GM15510 (cell line): Measurements from ENCODE around the gene WWTR1.

ENCODE experiments used
- POLR2A ChIP-seq: IDR thresholded peaks from 3 replicates; pipeline ENCODE4 v1.6.1; 2011; ENCODE audit warnings: borderline replicate concordance; ENCODE audit not compliant: insufficient read length; ENCODE audit errors: extremely low read depth

Gene WWTR1

DNA sequence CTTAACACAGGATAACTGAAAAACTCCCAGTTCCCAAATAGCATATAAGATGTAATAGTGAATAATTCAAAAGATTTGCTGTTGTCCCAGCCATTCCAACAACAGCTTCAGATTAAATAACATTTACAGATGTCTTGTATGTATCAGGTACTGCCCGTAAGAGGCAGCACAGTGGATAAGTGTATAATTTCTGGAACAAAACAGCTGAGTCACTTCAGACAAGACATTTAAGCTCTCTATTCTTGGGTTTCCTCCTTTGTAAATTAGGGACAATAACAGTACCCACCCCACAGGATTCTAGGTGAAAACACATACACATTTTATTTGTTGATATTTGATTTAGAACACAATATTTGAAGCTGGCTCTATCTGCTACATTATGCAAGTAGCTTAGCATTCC lies 2.6 kb upstream of the WWTR1 start:
- TF ChIP-seq POLR2A: no peak

DNA sequence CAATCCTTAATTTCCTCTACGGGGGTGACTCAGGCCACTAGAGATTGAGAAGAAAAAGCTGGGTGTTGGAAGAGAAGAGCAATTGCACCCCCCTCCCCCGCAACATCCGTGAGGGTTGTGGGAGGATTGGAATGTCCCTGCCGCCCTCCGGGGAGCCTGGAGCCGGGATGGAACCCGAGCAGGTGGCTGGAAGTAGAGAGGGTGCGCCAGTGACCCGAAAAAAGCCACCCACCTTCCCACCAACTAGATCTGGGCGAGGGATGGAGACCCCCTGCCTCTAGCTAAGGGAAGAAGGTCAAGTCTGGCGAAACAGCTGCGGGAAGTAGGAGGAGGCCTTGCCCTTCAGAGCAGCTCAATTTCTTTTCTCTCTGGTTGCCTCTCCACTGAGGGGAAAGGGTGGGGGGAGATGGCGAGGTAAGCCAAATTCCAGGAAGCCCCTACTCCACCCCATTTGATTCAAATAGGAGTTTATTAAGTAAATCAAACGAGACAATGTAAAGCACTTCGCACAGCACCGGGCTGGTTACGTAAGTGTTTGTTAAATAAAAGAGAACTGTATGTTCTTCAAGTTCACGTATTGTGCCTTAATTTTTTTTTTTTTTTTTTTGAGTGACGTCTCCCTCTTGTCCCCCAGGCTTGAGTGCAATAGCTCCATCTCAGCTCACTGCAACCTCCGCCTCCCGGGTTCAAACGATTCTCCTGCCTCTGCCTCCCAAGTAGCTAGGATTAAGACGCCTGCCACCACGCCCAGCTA lies 1.1 kb upstream of the WWTR1 start:
- no peak for TF ChIP-seq POLR2A

DNA sequence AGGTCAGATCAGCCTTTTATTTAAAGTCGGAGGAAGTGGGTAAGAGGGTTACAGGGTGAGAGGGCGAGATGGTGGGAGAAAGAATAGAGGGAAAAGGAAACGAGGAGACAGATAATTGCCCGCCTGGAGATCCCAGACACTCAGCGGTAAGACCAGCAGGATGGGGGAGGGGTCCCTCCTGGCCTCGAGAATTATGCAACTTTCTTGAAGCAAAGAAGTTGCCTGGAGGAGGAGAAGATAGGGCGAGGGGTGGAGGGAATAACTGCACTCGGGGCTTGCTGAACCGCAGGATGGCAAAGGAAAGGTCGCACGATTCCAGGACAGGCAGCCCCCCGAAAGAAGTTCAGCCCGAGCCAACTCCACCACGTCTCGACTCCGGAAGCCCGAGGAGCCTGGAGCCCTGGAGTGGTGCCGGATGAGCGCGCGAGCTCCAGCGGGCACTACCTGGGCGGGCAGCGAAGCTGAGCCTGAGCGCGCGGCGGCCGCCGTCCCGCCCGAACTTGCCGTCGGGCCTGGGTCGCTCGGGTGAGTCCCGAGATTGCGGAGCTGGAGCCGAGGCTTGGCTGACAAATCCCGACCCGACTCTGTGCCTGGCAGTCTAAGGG lies 402 bp downstream of the WWTR1 start:
- no peak for TF ChIP-seq POLR2A

DNA sequence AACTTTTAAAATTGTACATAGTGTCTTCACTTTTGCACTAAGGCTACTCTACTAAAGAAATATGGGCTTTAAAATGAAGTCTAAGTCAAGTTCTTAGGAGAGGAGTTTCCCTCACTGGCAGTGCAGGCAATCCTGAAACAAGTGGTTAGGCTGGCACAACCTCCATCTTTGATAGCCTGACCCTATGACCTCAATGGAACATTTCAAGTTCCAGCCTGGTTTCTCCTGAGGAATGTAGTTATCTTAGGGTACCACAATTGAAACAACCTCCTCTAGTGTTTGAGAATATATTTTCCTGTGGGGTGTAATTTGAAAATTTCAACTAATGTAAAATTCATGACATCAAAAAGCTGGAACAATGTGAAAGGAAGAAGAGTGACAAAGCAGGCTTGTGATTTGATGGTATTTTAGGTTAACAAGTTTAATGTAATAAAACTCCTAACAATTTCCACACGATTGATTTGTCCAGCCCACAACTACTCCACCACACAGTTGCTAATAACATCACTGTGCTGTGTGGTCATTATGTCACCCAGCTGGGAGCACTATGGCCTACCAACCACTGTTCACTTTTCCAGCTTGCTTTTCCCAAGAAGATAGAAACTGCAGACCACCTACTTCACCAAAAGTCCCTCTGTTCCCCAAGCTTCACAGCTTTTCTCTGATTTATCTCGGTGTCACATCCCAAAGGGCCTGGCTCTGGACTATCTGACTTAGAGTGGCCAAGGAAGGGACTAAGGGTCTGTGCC lies 1.8 kb downstream of the WWTR1 start:
- no peak for TF ChIP-seq POLR2A

DNA sequence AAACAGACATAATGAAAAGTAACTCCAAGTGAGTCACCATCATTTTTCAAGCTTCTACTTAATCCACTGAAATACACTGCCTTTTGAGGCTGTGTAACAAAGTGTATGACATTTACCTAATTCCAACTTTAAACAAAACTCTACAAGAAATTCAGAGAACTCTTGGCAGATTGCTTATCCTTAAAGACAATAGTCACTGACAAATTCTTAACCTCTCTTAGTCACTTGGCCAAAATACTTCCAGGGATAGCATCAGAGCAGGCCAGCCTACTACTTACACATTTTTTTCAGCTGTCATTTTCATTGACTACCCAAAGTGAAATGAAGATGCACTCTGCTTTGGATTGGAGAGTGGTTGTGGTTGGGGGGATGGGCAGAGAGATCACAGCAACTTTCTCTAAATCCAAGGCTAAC lies 3.6 kb downstream of the WWTR1 start:
- TF ChIP-seq POLR2A: no peak

DNA sequence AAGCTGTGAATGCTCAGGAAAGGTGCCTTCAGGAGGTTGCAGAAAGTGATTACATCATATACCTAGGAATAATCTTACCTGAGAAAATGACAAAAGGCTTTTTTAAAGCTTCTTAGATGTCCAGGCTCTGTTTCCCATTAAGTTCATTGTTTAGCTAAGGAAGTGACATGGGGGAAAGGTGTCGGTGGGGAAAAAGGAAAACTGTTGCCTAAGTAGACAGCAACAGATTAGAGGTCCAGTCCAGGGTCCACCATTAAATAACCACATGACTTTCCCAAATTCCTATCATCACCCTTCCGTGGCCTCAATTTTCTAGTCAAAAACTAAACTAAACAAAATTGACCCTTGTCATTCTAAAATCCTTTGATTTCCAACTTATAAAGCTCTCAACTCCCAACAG lies 4.3 kb downstream of the WWTR1 start:
- no peak for TF ChIP-seq POLR2A

DNA sequence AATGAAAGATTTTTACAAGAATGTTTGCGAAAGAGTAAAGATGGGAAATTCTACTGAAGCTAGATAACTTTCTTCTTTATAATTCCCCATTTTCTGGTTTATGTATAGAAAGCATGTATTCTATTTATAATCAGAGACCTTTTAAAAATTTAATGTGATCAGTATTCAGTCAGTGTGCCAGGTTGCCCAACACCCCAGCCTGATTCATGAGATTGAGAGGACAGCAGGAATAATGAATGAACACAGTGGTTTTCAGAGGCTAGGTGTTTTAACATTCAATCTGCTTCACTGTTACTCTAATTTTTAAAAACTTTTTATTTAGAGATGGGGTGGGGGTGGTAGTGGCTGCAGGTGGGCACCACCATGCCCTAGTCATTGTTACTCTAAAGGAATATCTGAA lies 4.7 kb downstream of the WWTR1 start:
- no peak for TF ChIP-seq POLR2A

DNA sequence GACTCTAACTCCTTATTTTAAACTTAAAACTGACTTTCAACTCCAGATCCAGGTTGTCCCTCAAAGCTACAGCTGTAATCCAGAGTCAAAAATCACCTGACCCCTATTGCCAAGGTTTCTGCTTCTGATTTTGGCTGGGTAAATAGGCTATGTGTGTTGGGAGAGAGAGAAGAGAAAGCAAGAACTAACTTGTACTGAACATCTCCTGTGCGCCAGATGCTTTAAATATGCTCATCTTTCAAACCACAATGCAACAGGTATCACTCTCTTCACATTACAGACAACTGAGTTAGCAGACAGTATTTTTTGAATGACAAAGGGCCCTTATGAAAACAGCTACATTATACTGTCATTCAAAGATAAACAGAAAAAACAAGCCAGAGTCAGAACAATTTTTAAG lies 7.0 kb downstream of the WWTR1 start:
- no peak for TF ChIP-seq POLR2A

DNA sequence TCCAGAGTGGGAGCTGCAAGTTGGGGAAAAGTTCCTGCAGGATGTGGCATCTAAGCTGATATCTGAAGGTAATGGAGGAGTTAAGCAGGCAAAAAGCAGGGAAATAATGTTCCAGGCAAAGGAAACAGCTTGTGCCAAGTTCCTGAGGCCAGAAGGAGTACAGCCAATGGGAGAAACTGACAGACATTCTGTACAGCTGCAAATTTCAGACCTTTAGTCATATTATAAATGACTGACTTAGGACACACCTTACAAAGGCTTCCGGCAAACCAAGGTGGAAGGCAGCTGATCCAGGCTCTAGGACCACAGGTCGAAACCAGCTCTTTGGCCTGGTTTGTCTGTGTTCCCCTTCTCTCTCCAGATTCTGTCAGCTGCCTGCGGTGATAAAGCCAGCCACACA lies 9.3 kb downstream of the WWTR1 start:
- TF ChIP-seq POLR2A: no peak

DNA sequence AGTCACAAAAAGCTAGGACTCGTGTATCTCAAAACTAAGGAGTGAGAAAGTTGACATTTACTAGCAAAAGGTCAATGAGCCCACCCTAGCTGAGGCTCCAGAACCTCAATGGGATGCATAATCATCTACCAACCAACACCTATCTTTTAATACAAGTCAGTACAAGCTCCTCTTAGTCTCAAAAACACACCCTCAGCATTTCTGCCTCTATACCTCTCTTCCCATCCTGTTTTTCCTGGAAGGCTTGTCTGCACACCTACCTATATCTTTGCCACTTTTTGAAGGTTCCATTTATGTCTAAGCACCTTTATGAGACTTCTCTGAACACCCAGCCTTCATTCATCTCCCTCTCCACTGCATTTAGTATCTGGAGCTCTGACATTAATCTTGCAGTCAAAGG lies 10.0 kb downstream of the WWTR1 start:
- no peak for TF ChIP-seq POLR2A

DNA sequence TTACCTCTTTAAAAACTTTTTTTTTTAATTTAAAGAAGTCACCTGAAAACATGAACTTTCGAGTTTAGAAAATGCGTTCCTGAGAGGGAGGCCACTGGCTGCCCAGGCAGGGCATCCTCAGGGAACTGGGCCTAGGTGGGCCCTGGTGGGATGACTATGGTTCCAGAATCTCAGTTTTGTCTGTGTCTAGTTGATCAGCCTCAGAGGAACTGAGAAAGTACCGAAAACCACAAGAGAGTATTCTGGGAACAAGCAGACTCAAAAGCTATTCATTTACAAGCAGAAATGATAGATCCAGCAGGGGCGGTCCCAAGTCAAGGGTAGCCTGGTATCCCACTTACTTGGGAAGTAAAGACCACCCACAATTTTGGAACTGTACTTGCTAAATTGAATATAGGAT lies 10.5 kb downstream of the WWTR1 start:
- no peak for TF ChIP-seq POLR2A

DNA sequence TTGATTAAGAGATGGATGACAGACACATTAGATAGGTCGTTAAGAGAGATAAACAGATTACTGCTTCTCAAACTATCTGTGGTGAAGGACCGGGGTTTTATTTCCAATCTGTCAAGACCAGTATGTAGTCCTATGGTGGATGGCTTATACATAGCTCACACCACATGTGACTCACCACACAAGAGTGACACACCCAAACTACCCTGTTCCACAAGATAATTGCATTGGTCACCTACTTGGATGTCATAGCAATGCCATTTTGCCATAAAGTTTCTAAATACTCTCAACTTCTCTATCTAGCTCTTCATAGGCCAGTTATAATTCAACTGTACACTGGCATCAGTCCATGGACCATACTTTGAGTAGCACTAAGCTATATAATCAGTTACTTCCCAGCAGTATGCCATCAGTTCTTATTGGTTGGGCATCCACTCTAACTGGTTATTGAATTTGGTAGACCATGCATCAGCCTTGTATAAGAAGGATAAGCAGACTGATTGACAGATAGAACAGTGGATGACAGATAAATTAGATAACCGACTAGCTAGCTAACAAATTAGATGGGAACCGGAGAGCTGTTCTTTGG lies 11.6 kb downstream of the WWTR1 start:
- no peak for TF ChIP-seq POLR2A

DNA sequence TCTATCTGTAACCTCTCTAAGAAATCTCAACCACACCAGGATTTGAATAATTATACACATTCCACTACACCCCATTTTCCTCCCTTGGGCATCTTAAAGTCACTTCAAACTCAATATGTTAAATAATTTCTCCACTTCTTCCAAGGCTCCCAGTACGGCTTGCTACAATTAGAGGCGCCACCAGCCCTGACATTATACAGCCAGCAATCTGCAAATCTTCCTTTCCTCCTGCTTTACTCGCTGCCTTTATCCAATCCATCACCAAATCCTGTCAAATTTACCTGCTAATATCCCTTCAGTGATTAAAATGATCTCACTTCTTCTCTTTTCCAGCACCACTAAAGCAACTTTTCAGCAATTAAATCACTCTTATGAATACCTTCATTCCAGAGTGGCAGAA lies 13.9 kb downstream of the WWTR1 start:
- no peak for TF ChIP-seq POLR2A

DNA sequence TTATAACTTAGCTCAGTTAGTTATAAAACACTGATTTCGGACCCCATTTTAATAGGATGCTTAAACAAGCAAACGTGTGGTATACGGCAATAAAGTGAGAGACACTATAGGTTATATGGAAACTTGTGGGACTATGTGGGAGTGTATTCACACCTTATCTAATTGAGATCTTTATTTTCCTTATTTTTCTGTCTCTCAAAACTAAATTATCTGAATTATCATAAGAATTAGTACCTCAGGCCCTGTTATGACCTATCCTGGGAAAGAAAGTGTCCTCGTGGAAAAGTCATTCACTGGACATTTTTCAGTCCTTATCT lies 14.4 kb downstream of the WWTR1 start:
- TF ChIP-seq POLR2A: no peak

DNA sequence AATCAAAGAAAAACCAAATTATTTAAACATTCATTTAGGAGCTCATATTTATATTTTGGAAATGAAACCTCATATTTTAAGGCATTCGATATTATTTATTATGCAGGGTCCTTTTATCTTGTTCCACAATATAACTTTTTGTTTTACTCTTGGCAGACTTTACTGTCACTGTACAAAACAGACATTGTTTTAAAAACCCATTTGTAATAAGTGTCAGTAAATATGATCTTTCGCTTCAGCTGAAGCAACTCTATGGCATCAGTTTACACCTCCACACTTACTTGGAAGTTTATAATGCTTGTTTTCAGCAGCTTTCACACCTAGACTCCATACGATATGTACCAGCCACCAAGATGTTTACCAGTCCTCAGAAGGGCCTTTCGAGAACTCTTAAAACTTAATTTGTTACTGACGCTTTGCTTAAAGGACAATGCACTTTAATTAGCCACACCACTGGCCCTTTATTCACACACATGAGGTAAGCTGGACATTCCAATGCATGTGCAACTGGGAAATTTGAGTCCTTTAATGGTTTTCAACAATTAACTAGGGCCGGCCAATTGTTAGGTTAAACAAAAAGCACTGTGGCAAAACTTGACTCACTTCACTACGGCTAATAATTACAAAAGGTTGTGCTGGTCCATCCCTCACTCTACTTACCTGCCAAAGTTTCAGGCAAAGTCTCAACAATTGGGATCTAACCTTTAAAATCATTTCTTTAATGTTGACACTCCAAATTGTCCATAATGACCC lies 16.7 kb downstream of the WWTR1 start:
- TF ChIP-seq POLR2A: no peak
